ENCODE data around the gene CHD6.

DNA sequence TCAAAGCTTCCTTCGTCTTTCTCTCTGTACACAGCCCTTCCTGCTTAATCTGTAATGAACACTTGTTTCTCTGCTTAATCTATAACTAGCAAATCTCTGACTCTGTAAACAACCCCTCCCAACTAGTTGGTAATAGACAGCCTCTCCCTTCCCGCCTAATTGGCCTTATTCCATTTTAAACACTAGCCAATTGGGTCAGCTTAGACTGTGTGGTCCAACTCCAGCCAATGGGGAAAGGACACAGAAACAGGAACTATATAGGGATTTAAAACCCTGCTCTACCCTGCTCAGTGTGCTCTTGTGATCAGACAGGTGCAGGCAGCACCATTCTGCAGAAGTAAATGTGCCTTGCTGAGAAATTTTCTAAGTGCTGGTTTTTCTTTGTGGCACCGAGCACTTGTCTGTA lies 18.5 kb downstream of the CHD6 start:
- TF ChIP-seq POLR2A (IDR thresholded peaks at IDR 0.05; ENCODE audit: low read depth, low read length) (no peak), POLR2AphosphoS5 (IDR thresholded peaks at IDR 0.05; ENCODE audit: low read depth, low read length) (no peak), TAF1 (IDR thresholded peaks at IDR 0.05; ENCODE audit: low read depth, low read length) (no peak), SPI1 (IDR thresholded peaks at IDR 0.05; ENCODE audit: low read depth, low read length) (no peak)

Measured in GM12891 (cell line).